Gastrocnemius medialis (tissue), 4 donors: ENCODE measurements around the gene WNK2. TPM values are rescaled to one million over a fixed set of nuclear protein-coding genes. Genes with fewer than 3 reads are reported as not detected.
"Not testable (repeated sequence)": the region's sequence is repeated elsewhere in the genome, so short reads cannot be mapped to it uniquely, and the experiment has no call there.

ENCODE experiments used
- ATAC-seq, 2 donors: fragments of 150-250 bp; one replicate each; pipeline ENCODE4 v1.9.1; 2016
- DNase-seq, 2 donors: peaks; one replicate each; pipeline ENCODE4 v3.0.0-alpha.2; 2019
- H3K27ac ChIP-seq, 4 donors: fragments of 200-600 bp; sonication (generic); 1 replicate in 1 of 4; 2 replicates in 3 of 4; pipeline ENCODE4 v1.5.1; 2016 to 2018; ENCODE audit warnings: mild to moderate bottlenecking in 2 of 4, moderate library complexity in 1 of 4
- H3K27me3 ChIP-seq, 3 donors: fragments of 200-600 bp; sonication (generic) in 2 of 3; 1 replicate in 1 of 3; 2 replicates in 2 of 3; pipeline versions ENCODE4 v1.5.1 to v1.6.0; 2016 to 2019; ENCODE audit warnings: mild to moderate bottlenecking in 1 of 3, moderate library complexity in 1 of 3
- H3K36me3 ChIP-seq, 2 donors: fragments of 200-600 bp; sonication (generic) in 1 of 2; one replicate each; pipeline ENCODE4 v1.5.1; 2017 to 2018
- H3K4me1 ChIP-seq, 2 donors: fragments of 200-600 bp; sonication (generic) in 1 of 2; one replicate each; pipeline ENCODE4 v1.5.1; 2016 to 2017; ENCODE audit warnings: mild to moderate bottlenecking in 2 of 2
- H3K4me3 ChIP-seq, 4 donors: fragments of 200-600 bp; sonication (generic) in 3 of 4; 1 replicate in 1 of 4; 2 replicates in 3 of 4; pipeline ENCODE4 v1.5.1; 2016 to 2019; ENCODE audit warnings: mild to moderate bottlenecking in 2 of 4
- H3K9me3 ChIP-seq, 3 donors: fragments of 200-600 bp; sonication (generic) in 2 of 3; 1 replicate in 1 of 3; 2 replicates in 2 of 3; pipeline ENCODE4 v1.5.1; 2016 to 2019
- CTCF ChIP-seq, 5 experiments: fragments of 450-650 bp in 3 of 5; fragments of 200-600 bp in 2 of 5; sonication (generic) in 2 of 5; IDR thresholded peaks in 4 of 5; conservative IDR thresholded peaks in 1 of 5; 1 replicate in 4 of 5; 2 replicates in 1 of 5; pipeline ENCODE4 v1.5.1; 2016 to 2019; ENCODE audit warnings: antibody characterized with exemption in 5 of 5, mild to moderate bottlenecking in 3 of 5, moderate library complexity in 3 of 5
- POLR2A ChIP-seq, 2 donors: fragments of 450-650 bp; IDR thresholded peaks; one replicate each; pipeline ENCODE4 v1.6.1; 2017; ENCODE audit warnings: antibody characterized with exemption in 2 of 2, mild to moderate bottlenecking in 2 of 2, moderate library complexity in 2 of 2
- in situ Hi-C, 4 donors: fragments of 200-750 bp; cut with MboI; loops; one replicate each; pipeline versions ENCODE4 v1.15.0 to v1.8.0; 2017; ENCODE audit warnings: low sequenced_read_pairs in 4 of 4
- intact Hi-C: fragments of 100-400 bp; cut with DNase I; formaldehyde crosslinking; loops from one replicate; pipeline ENCODE4 v1.15.1; 2023; ENCODE audit warnings: low total_unique reads
- total RNA-seq, 4 donors: library from RNA; depleted of rRNA; stranded (reverse); fragments of >200 nt; gene quantifications; one replicate each; pipeline versions ENCODE4 v1.1.0 to v1.2.3, GENCODE V29; 2016

Gene WNK2
- total RNA-seq, 4 donors from 2014 or later: 11.3 to 43.0 (median 24.7) TPM

- Histone ChIP-seq H3K9me3 (no peaks in the 10 kb centered on the region), H3K27me3 (no peaks in the 10 kb centered on the region), H3K36me3 (no peaks in the 10 kb centered on the region), H3K27ac (no peak overlapping the region), H3K4me1 (no peaks in the 10 kb centered on the region), H3K4me3 (no peak overlapping the region)
- intact Hi-C loops: no loop called here
- TF ChIP-seq POLR2A (IDR thresholded peaks at IDR 0.05): no peak
- no peak for TF ChIP-seq CTCF (IDR thresholded peaks at IDR 0.05 in 4 of 5, conservative IDR thresholded peaks at IDR 0.05 in 1 of 5)
- no peak for ATAC-seq
- in situ Hi-C loops: no loop called here
- DNase-seq: no peak
Observed at GRCh38 chr9:93332317-93332716, 148.4 kb downstream of the WNK2 start.

GRCh38 chr9:93336720-93337119 lies 152.8 kb downstream of the WNK2 start:
- H3K27ac ChIP-seq: no peak overlapping the region
- H3K4me1 ChIP-seq: no peaks in the 10 kb centered on the region
- DNase-seq (no peak), ATAC-seq (no peak)
- in situ Hi-C loops (no loop called here), intact Hi-C loops (no loop called here)
- TF ChIP-seq CTCF (IDR thresholded peaks at IDR 0.05 in 4 of 5, conservative IDR thresholded peaks at IDR 0.05 in 1 of 5): no peak
- TF ChIP-seq POLR2A (IDR thresholded peaks at IDR 0.05): no peak
- no peaks in the 10 kb centered on the region for H3K36me3 ChIP-seq
- no peaks in the 10 kb centered on the region for H3K27me3 ChIP-seq
- H3K4me3 ChIP-seq: no peak overlapping the region
- no peaks in the 10 kb centered on the region for H3K9me3 ChIP-seq

- H3K4me1 ChIP-seq, H3K27me3 ChIP-seq, in situ Hi-C loops, H3K36me3 ChIP-seq, H3K9me3 ChIP-seq, intact Hi-C loops, H3K27ac ChIP-seq, ATAC-seq, H3K4me3 ChIP-seq, DNase-seq: not testable (repeated sequence)
Observed at GRCh38 chr9:93338196-93338595, 154.3 kb downstream of the WNK2 start.

- Histone ChIP-seq H3K27me3 (no peaks in the 10 kb centered on the region), H3K4me3 (no peak overlapping the region), H3K4me1 (no peaks in the 10 kb centered on the region), H3K36me3 (no peaks in the 10 kb centered on the region), H3K27ac (no peak overlapping the region), H3K9me3 (no peaks in the 10 kb centered on the region)
- no peak for DNase-seq
- intact Hi-C loops: no loop called here
- ATAC-seq: no peak
- TF ChIP-seq CTCF (IDR thresholded peaks at IDR 0.05 in 4 of 5, conservative IDR thresholded peaks at IDR 0.05 in 1 of 5) (no peak), POLR2A (IDR thresholded peaks at IDR 0.05) (no peak)
- in situ Hi-C loops: no loop called here
Observed at GRCh38 chr9:93340091-93340490, 156.2 kb downstream of the WNK2 start.

GRCh38 chr9:93341820-93342219 lies 157.9 kb downstream of the WNK2 start:
- in situ Hi-C loops, H3K4me3 ChIP-seq, DNase-seq, H3K36me3 ChIP-seq, H3K27ac ChIP-seq, H3K4me1 ChIP-seq, ATAC-seq, intact Hi-C loops, H3K9me3 ChIP-seq: not testable (repeated sequence)
- peaks cover 2 to 16% (median 13%) of the 10 kb centered on the region in 3 donors for H3K27me3 ChIP-seq

GRCh38 chr9:93342428-93342827 lies 158.5 kb downstream of the WNK2 start:
- H3K9me3 ChIP-seq, intact Hi-C loops, H3K4me3 ChIP-seq, H3K4me1 ChIP-seq, in situ Hi-C loops, H3K36me3 ChIP-seq: not testable (repeated sequence)
- ATAC-seq (peak; percentile 81 to 86), DNase-seq (peak in 1 of 2 donors; percentile 48)
- H3K27me3 ChIP-seq: peaks cover 2 to 17% (median 13%) of the 10 kb centered on the region in 3 donors
- peak overlapping the region in 3 of 4 donors; percentile 52 to 64 (median 54) for H3K27ac ChIP-seq
